ENCODE data around the gene CFAP58.

The CFAP58 gene

GRCh38 chr10:104321226-104321625, 32.4 kb upstream of the CFAP58 start:
- DNase-seq (ENCODE audit: low read depth, low spot score): no peak
- TF ChIP-seq, protein P1, sequence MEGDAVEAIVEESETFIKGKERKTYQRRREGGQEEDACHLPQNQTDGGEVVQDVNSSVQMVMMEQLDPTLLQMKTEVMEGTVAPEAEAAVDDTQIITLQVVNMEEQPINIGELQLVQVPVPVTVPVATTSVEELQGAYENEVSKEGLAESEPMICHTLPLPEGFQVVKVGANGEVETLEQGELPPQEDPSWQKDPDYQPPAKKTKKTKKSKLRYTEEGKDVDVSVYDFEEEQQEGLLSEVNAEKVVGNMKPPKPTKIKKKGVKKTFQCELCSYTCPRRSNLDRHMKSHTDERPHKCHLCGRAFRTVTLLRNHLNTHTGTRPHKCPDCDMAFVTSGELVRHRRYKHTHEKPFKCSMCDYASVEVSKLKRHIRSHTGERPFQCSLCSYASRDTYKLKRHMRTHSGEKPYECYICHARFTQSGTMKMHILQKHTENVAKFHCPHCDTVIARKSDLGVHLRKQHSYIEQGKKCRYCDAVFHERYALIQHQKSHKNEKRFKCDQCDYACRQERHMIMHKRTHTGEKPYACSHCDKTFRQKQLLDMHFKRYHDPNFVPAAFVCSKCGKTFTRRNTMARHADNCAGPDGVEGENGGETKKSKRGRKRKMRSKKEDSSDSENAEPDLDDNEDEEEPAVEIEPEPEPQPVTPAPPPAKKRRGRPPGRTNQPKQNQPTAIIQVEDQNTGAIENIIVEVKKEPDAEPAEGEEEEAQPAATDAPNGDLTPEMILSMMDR (IDR thresholded peaks at IDR 0.05; ENCODE audit: insufficient read depth, low read length, missing control alignments): no peak
- CTCF ChIA-PET: interaction anchor here (0.8 to 14.8 kb wide), 8 partner anchors 8 to 47 kb away, joined by 3 to 122 read pairs (median 5); partner anchors contain the start of gene CFAP58
- no peak overlapping the region for H3K4me3 ChIP-seq (ENCODE audit: low read depth, low read length)
- POLR2A ChIA-PET: interaction anchor here (0.8 to 1.0 kb wide), 2 partner anchors 9 to 52 kb away, joined by 3 read pairs; no protein-coding TSS in a partner anchor

DNA sequence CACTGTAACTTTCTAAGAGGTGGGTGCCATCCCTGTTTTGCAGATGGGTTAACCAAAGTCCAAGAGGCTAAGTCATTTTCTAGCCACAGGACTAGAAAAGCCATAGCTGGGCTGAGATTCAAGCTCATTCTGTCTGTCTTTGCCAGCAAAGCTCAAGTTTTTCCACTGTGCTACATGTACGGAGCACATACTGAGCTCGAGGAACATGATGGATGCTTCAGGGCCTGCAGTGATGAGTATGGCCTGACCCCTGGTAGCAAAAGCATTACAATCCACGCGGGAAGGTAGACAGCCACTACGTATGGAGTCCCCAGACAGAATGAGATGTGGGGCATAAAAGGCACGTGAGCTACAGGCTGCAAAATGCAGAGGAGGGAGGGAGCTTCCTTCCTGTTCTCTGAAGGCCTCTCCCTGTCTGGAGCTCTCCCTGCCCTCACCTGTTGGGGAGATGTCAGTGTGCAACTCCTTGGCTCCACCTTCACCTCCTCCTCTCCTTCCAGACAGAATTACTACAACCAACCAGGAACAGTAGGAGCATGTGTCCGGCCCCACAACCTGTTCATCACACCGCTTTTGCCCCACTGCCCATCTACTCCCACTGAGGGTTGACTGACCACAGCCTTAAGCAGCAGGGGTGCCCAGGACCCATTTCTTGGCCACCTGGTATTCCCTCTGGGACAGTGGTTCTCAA, 31.8 kb upstream of the CFAP58 start:
- DNase-seq (ENCODE audit: low read depth, low spot score): no peak
- TF ChIP-seq, protein P1 (IDR thresholded peaks at IDR 0.05; ENCODE audit: insufficient read depth, low read length, missing control alignments): no peak
- POLR2A ChIA-PET: interaction anchor here (1.0 kb wide), 1 partner anchor 8 kb away, joined by 3 read pairs; no protein-coding TSS in a partner anchor
- no peak overlapping the region for H3K4me3 ChIP-seq (ENCODE audit: low read depth, low read length)
- CTCF ChIA-PET: interaction anchor here (1.2 to 14.8 kb wide), 6 partner anchors 9 to 47 kb away, joined by 3 to 122 read pairs (median 12); partner anchors contain the start of gene CFAP58

GRCh38 chr10:104322416-104322782, 31.2 kb upstream of the CFAP58 start:
- ChIA-PET POLR2A (no interaction called here), CTCF (interaction anchor here (1.4 to 14.8 kb wide), 5 partner anchors 10 to 48 kb away, joined by 3 to 122 read pairs (median 20); no protein-coding TSS in a partner anchor)
- H3K4me3 ChIP-seq (ENCODE audit: low read depth, low read length): no peak overlapping the region
- TF ChIP-seq, protein P1 (IDR thresholded peaks at IDR 0.05; ENCODE audit: insufficient read depth, low read length, missing control alignments): no peak
- no peak for DNase-seq (ENCODE audit: low read depth, low spot score)

- TF ChIP-seq, protein P1 (IDR thresholded peaks at IDR 0.05; ENCODE audit: insufficient read depth, low read length, missing control alignments): no peak
- ChIA-PET POLR2A (no interaction called here), CTCF (interaction anchor here (3.6 to 14.8 kb wide), 3 partner anchors 10 to 31 kb away, joined by 20 to 122 read pairs (median 24); no protein-coding TSS in a partner anchor)
- no peak overlapping the region for H3K4me3 ChIP-seq (ENCODE audit: low read depth, low read length)
- no peak for DNase-seq (ENCODE audit: low read depth, low spot score)
Observed at GRCh38 chr10:104323085-104323484, 30.5 kb upstream of the CFAP58 start.

DNA sequence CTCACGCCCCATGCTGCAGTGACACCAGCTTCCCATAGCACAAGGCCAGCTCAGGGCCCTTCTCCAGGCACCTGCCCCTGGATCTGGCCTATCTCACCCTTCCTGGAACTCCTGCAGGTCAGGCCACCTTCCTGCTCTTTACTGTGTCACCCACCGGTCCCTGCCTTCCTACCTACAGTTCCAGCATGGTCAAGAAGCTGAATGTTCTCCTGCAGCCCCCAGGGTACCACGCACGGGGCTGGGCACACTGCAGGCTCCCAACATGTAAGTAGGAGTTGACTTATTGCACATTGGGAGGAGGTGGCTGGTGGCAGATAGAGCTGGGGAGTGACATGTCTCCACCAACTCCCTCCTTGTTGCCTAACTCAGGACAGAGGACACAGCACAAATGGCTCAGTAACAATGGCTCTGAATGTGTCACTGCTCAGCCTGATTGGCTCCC, 29.9 kb upstream of the CFAP58 start:
- TF ChIP-seq, protein P1 (IDR thresholded peaks at IDR 0.05; ENCODE audit: insufficient read depth, low read length, missing control alignments): no peak
- ChIA-PET POLR2A (no interaction called here), CTCF (interaction anchor here (1.9 to 14.8 kb wide), 3 partner anchors 11 to 18 kb away, joined by 5 to 122 read pairs (median 20); no protein-coding TSS in a partner anchor)
- no peak for DNase-seq (ENCODE audit: low read depth, low spot score)
- no peak overlapping the region for H3K4me3 ChIP-seq (ENCODE audit: low read depth, low read length)

GRCh38 chr10:104324221-104324686, 29.4 kb upstream of the CFAP58 start:
- TF ChIP-seq, protein P1 (IDR thresholded peaks at IDR 0.05; ENCODE audit: insufficient read depth, low read length, missing control alignments): no peak
- POLR2A ChIA-PET: no interaction called here
- CTCF ChIA-PET: interaction anchor here (0.7 to 14.8 kb wide), 4 partner anchors 12 to 31 kb away, joined by 3 to 122 read pairs (median 12); no protein-coding TSS in a partner anchor
- H3K4me3 ChIP-seq (ENCODE audit: low read depth, low read length): no peak overlapping the region
- no peak for DNase-seq (ENCODE audit: low read depth, low spot score)
